Measurements from ENCODE around the gene C1orf198.

Gene C1orf198

GRCh38 chr1:230793463-230793745, 74.9 kb downstream of the C1orf198 start:
- Histone ChIP-seq H3K4me3 (ENCODE audit: insufficient read length, low read depth) (no peak overlapping the region), H3K4me1 (ENCODE audit: insufficient read depth, insufficient read length) (peaks cover 4% of the 10 kb centered on the region), H3K9me3 (ENCODE audit: insufficient read depth, low read length) (no peaks in the 10 kb centered on the region), H3K9ac (ENCODE audit: insufficient read length, low read depth) (no peak overlapping the region), H3K36me3 (ENCODE audit: insufficient read depth, insufficient read length, low read length) (no peaks in the 10 kb centered on the region), H3K27me3 (ENCODE audit: insufficient read depth, insufficient read length) (peaks cover 30% of the 10 kb centered on the region)
- TF ChIP-seq ZNF274 (IDR thresholded peaks at IDR 0.05; ENCODE audit: low read depth, low read length) (no peak), SUZ12 (IDR thresholded peaks at IDR 0.05; ENCODE audit: extremely low read depth, insufficient read depth, insufficient read length) (no peak), YY1 (IDR thresholded peaks at IDR 0.05; ENCODE audit: insufficient read depth, insufficient read length) (no peak)
- DNase-seq (ENCODE audit: low read depth, low spot score) = no peak

- DNase-seq (ENCODE audit: low read depth, low spot score) = no peak
- TF ChIP-seq SUZ12 (IDR thresholded peaks at IDR 0.05; ENCODE audit: extremely low read depth, insufficient read depth, insufficient read length) (no peak), ZNF274 (IDR thresholded peaks at IDR 0.05; ENCODE audit: low read depth, low read length) (no peak), YY1 (IDR thresholded peaks at IDR 0.05; ENCODE audit: insufficient read depth, insufficient read length) (no peak)
- H3K27me3 ChIP-seq (ENCODE audit: insufficient read depth, insufficient read length) = peaks cover 34% of the 10 kb centered on the region
- no peaks in the 10 kb centered on the region for H3K9me3 ChIP-seq (ENCODE audit: insufficient read depth, low read length)
- no peak overlapping the region for H3K9ac ChIP-seq (ENCODE audit: insufficient read length, low read depth)
- no peaks in the 10 kb centered on the region for H3K36me3 ChIP-seq (ENCODE audit: insufficient read depth, insufficient read length, low read length)
- peaks cover 4% of the 10 kb centered on the region for H3K4me1 ChIP-seq (ENCODE audit: insufficient read depth, insufficient read length)
- H3K4me3 ChIP-seq (ENCODE audit: insufficient read length, low read depth) = no peak overlapping the region
Measured at GRCh38 chr1:230792691-230793462, 75.4 kb downstream of the C1orf198 start.

GRCh38 chr1:230791986-230792564, 76.2 kb downstream of the C1orf198 start:
- Histone ChIP-seq H3K27me3 (ENCODE audit: insufficient read depth, insufficient read length) (peaks cover 34% of the 10 kb centered on the region), H3K9ac (ENCODE audit: insufficient read length, low read depth) (no peak overlapping the region), H3K4me1 (ENCODE audit: insufficient read depth, insufficient read length) (peaks cover 4% of the 10 kb centered on the region), H3K4me3 (ENCODE audit: insufficient read length, low read depth) (no peak overlapping the region), H3K36me3 (ENCODE audit: insufficient read depth, insufficient read length, low read length) (no peaks in the 10 kb centered on the region), H3K9me3 (ENCODE audit: insufficient read depth, low read length) (no peaks in the 10 kb centered on the region)
- TF ChIP-seq YY1 (IDR thresholded peaks at IDR 0.05; ENCODE audit: insufficient read depth, insufficient read length) = no peak
- TF ChIP-seq SUZ12 (IDR thresholded peaks at IDR 0.05; ENCODE audit: extremely low read depth, insufficient read depth, insufficient read length) = no peak
- no peak for TF ChIP-seq ZNF274 (IDR thresholded peaks at IDR 0.05; ENCODE audit: low read depth, low read length)
- no peak for DNase-seq (ENCODE audit: low read depth, low spot score)

- peaks cover 37% of the 10 kb centered on the region for H3K27me3 ChIP-seq (ENCODE audit: insufficient read depth, insufficient read length)
- no peaks in the 10 kb centered on the region for H3K36me3 ChIP-seq (ENCODE audit: insufficient read depth, insufficient read length, low read length)
- peaks cover 4% of the 10 kb centered on the region for H3K4me1 ChIP-seq (ENCODE audit: insufficient read depth, insufficient read length)
- no peaks in the 10 kb centered on the region for H3K9me3 ChIP-seq (ENCODE audit: insufficient read depth, low read length)
- no peak overlapping the region for H3K4me3 ChIP-seq (ENCODE audit: insufficient read length, low read depth)
- H3K9ac ChIP-seq (ENCODE audit: insufficient read length, low read depth) = no peak overlapping the region
- TF ChIP-seq ZNF274 (IDR thresholded peaks at IDR 0.05; ENCODE audit: low read depth, low read length) (no peak), SUZ12 (IDR thresholded peaks at IDR 0.05; ENCODE audit: extremely low read depth, insufficient read depth, insufficient read length) (no peak)
- DNase-seq (ENCODE audit: low read depth, low spot score) = no peak
Measured at GRCh38 chr1:230790026-230790425, 78.3 kb downstream of the C1orf198 start.

- Histone ChIP-seq H3K36me3 (ENCODE audit: insufficient read depth, insufficient read length, low read length) (no peaks in the 10 kb centered on the region), H3K27me3 (ENCODE audit: insufficient read depth, insufficient read length) (peaks cover 37% of the 10 kb centered on the region), H3K4me3 (ENCODE audit: insufficient read length, low read depth) (no peak overlapping the region), H3K4me1 (ENCODE audit: insufficient read depth, insufficient read length) (peaks cover 10% of the 10 kb centered on the region), H3K9ac (ENCODE audit: insufficient read length, low read depth) (no peak overlapping the region), H3K9me3 (ENCODE audit: insufficient read depth, low read length) (no peaks in the 10 kb centered on the region)
- DNase-seq (ENCODE audit: low read depth, low spot score) = no peak
- no peak for TF ChIP-seq SUZ12 (IDR thresholded peaks at IDR 0.05; ENCODE audit: extremely low read depth, insufficient read depth, insufficient read length)
- no peak for TF ChIP-seq ZNF274 (IDR thresholded peaks at IDR 0.05; ENCODE audit: low read depth, low read length)
- no peak for TF ChIP-seq YY1 (IDR thresholded peaks at IDR 0.05; ENCODE audit: insufficient read depth, insufficient read length)
Measured at GRCh38 chr1:230788561-230789275, 79.6 kb downstream of the C1orf198 start.

- TF ChIP-seq ZNF274 (IDR thresholded peaks at IDR 0.05; ENCODE audit: low read depth, low read length) (no peak), SUZ12 (IDR thresholded peaks at IDR 0.05; ENCODE audit: extremely low read depth, insufficient read depth, insufficient read length) (no peak), YY1 (IDR thresholded peaks at IDR 0.05; ENCODE audit: insufficient read depth, insufficient read length) (no peak)
- Histone ChIP-seq H3K9me3 (ENCODE audit: insufficient read depth, low read length) (no peaks in the 10 kb centered on the region; the same call in 1 of the 2 replicates), H3K36me3 (ENCODE audit: insufficient read depth, insufficient read length, low read length) (no peaks in the 10 kb centered on the region), H3K27me3 (ENCODE audit: insufficient read depth, insufficient read length) (peaks cover 41% of the 10 kb centered on the region), H3K9ac (ENCODE audit: insufficient read length, low read depth) (no peak overlapping the region), H3K4me3 (ENCODE audit: insufficient read length, low read depth) (no peak overlapping the region), H3K4me1 (ENCODE audit: insufficient read depth, insufficient read length) (peaks cover 10% of the 10 kb centered on the region)
- DNase-seq (ENCODE audit: low read depth, low spot score) = no peak
Measured at GRCh38 chr1:230787471-230787870, 80.8 kb downstream of the C1orf198 start.
